ENCODE data around the gene CYSTM1. TPM values are rescaled to one million over a fixed set of nuclear protein-coding genes. Genes with fewer than 3 reads are reported as not detected.
A peak's percentile ranks its signal among the peaks of the same experiment; 100 is the strongest.

CYSTM1 gene
- total and polyA plus RNA-seq, 3 experiments from 2014 or later: 11.1 to 17.3 (median 13.9) TPM

DNA sequence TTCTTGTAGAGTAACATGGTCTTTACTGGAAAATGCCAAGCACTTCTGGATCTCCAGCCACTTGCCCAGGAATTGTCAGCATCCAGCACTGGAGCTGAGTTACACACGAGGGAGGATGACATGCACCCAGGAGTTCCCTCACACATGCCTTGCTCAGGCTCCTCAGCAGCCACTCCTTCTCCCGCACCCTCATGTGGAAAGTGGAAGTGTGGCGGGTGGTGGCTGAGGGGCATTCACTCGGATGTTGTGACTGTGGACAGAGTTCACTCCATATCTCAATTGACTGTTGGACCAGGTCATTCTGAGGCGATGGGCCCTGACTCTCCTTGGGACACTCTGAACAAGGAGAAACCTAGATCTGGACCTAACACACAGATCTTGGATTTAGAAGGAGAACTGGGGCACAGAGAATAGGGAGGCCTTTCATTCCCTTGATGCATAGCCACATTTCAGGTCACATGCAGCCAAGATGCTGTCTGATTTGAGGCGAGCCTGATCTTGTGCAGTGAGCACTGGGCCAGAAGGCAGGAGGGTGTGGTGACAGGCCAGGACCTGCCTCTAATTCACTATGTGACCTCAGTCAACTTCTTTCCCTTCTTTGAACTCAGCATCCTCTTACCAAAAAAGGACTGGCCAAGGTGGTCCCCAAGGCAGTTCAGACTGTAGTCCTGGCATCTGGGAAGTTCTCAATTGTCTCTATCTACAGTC is 62.1 kb downstream of the CYSTM1 start:
- ChIA-PET CTCF (interaction anchor here (1.2 to 2.1 kb wide), 3 partner anchors 8 to 115 kb away, joined by 3 to 7 read pairs (median 6); no protein-coding TSS in a partner anchor), POLR2A (no interaction called here)
- Histone ChIP-seq H3K4me1 (ENCODE audit: insufficient read depth, low read length) (no peaks in the 10 kb centered on the region), H3K27me3 (ENCODE audit: insufficient read depth, low read length, poor library complexity, severe bottlenecking) (no peaks in the 10 kb centered on the region), H3K27ac (ENCODE audit: low read depth, low read length) (no peak overlapping the region), H3K4me3 (ENCODE audit: low read length) (no peak overlapping the region), H3K9me3 (ENCODE audit: low read length) (no peaks in the 10 kb centered on the region), H3K36me3 (ENCODE audit: insufficient read depth, low read length) (no peaks in the 10 kb centered on the region)
- Mint-ChIP-seq H3K4me3 (no peak overlapping the region), H3K27me3 (no peaks in the 10 kb centered on the region), H3K9me3 (no peaks in the 10 kb centered on the region), H3K36me3 (peaks cover 0 to 2% (median 0%) of the 10 kb centered on the region in 3 donors), H3K4me1 (no peaks in the 10 kb centered on the region), H3K27ac (peak overlapping the region in 1 of 8 donors; percentile 94)
- DNase-seq: no peak

DNA sequence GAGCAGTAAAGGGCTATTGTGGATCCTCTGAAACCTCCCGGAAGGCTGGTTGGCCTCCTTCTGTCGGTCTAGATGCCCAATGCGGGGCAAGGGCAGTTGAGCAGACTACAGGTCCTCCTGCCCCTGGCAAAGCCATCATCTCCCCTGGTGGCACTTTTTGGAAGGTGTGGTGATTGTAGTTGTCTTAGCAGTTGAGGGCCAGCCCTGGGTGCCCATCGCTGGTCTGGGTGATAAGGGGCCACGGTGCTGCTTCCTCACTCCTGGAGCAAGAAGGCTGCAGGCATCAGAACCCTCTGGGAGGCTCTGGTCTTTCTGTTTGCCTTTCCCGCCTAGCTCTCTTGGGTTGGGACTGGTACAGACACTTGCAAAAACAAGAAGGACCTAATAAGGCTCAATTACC is 63.8 kb downstream of the CYSTM1 start:
- no peaks in the 10 kb centered on the region for H3K4me1 Mint-ChIP-seq
- Histone ChIP-seq H3K36me3 (ENCODE audit: insufficient read depth, low read length) (no peaks in the 10 kb centered on the region), H3K9me3 (ENCODE audit: low read length) (no peaks in the 10 kb centered on the region), H3K4me3 (ENCODE audit: low read length) (no peak overlapping the region), H3K4me1 (ENCODE audit: insufficient read depth, low read length) (no peaks in the 10 kb centered on the region), H3K27ac (ENCODE audit: low read depth, low read length) (no peak overlapping the region), H3K27me3 (ENCODE audit: insufficient read depth, low read length, poor library complexity, severe bottlenecking) (no peaks in the 10 kb centered on the region)
- ChIA-PET CTCF (interaction anchor here (1.1 to 1.5 kb wide), 2 partner anchors 8 to 120 kb away, joined by 3 to 5 read pairs; no protein-coding TSS in a partner anchor), POLR2A (no interaction called here)
- no peak for DNase-seq
- no peaks in the 10 kb centered on the region for H3K9me3 Mint-ChIP-seq
- peaks cover 0 to 3% (median 1%) of the 10 kb centered on the region in 3 donors for H3K36me3 Mint-ChIP-seq
- no peaks in the 10 kb centered on the region for H3K27me3 Mint-ChIP-seq
- peak overlapping the region in 2 of 8 donors; percentile 8 to 33 for H3K27ac Mint-ChIP-seq
- H3K4me3 Mint-ChIP-seq: no peak overlapping the region

DNA sequence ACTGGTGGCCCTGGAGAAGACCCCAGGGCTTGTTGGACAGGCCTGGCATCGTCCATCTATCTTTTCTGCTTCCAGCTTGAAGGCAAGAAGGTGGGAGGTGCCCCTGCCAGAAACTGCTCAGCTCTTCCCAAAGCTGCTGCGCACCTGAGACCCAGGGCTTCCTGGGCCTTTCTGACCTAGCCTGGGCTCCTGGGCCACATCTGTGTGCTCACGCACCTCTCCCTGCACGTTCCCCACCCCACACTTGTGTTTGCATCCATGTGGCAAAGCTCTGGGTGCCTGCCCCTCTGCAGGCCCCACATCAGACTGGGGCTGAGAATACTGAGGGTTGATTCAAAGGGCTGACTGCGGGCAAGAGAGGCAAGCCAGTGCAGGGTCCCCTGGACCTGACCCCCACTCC is 64.5 kb downstream of the CYSTM1 start:
- no peak for DNase-seq
- Mint-ChIP-seq H3K27me3 (no peaks in the 10 kb centered on the region), H3K27ac (no peak overlapping the region), H3K4me3 (no peak overlapping the region), H3K9me3 (no peaks in the 10 kb centered on the region), H3K4me1 (peaks cover 0 to 1% (median 0%) of the 10 kb centered on the region in 3 donors), H3K36me3 (peaks cover 0 to 6% (median 1%) of the 10 kb centered on the region in 3 donors)
- ChIA-PET POLR2A (no interaction called here), CTCF (interaction anchor here (0.8 to 1.5 kb wide), 10 partner anchors 9 to 121 kb away, joined by 3 to 9 read pairs (median 4); partner anchors contain the start of gene SLC4A9)
- Histone ChIP-seq H3K9me3 (ENCODE audit: low read length) (no peaks in the 10 kb centered on the region), H3K27me3 (ENCODE audit: insufficient read depth, low read length, poor library complexity, severe bottlenecking) (no peaks in the 10 kb centered on the region), H3K36me3 (ENCODE audit: insufficient read depth, low read length) (no peaks in the 10 kb centered on the region), H3K4me3 (ENCODE audit: low read length) (no peak overlapping the region), H3K27ac (ENCODE audit: low read depth, low read length) (no peak overlapping the region), H3K4me1 (ENCODE audit: insufficient read depth, low read length) (peaks cover under 1% of the 10 kb centered on the region)

DNA sequence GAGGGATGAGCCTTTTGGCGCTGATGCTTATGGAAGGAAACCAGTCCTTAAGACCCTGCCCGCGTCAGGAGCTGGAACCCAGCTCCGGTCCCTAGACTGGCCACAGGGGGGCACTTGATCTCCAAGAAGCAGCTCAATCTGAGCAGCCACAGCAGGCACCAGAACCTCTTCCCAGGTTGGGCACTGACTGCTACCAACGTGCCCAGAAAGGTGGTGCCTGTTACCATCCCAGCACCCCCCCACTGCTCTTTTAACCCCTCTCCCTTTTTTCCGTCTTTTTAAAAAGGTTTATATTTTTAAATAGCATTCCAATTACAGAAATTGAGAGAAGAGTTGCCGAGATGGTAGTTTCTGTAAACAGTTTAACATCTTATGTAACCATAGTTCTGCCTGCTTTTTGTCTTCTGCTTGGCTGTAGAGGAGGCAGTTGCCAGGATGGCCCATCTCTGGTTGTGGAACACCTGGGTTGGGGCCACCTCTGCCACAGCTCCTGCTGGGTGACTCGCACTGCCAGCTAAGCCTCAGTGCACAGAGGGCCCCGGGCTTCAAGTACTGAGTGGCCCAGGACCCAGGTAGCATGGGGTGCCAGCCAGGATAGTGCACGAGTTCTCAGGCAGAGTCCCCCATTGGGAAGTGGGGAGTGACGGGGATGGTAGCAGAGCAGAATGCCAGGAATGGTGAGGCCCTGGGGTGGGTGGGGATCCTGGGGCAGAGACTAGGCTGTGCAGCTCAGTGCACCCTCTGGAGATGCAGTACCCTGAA is 65.1 kb downstream of the CYSTM1 start:
- Histone ChIP-seq H3K4me3 (ENCODE audit: low read length) (no peak overlapping the region), H3K4me1 (ENCODE audit: insufficient read depth, low read length) (peaks cover 7% of the 10 kb centered on the region), H3K27me3 (ENCODE audit: insufficient read depth, low read length, poor library complexity, severe bottlenecking) (no peaks in the 10 kb centered on the region), H3K9me3 (ENCODE audit: low read length) (no peaks in the 10 kb centered on the region), H3K27ac (ENCODE audit: low read depth, low read length) (no peak overlapping the region), H3K36me3 (ENCODE audit: insufficient read depth, low read length) (peaks cover 4% of the 10 kb centered on the region)
- Mint-ChIP-seq H3K4me1 (peaks cover under 1 to 8% (median 4%) of the 10 kb centered on the region in 3 donors), H3K27me3 (no peaks in the 10 kb centered on the region), H3K9me3 (no peaks in the 10 kb centered on the region), H3K27ac (no peak overlapping the region), H3K36me3 (peaks cover 0 to 13% (median 2%) of the 10 kb centered on the region in 3 donors), H3K4me3 (no peak overlapping the region)
- ChIA-PET CTCF (interaction anchor here (0.7 to 1.5 kb wide), 13 partner anchors 9 to 134 kb away, joined by 3 to 9 read pairs (median 4); partner anchors contain the start of gene SLC4A9), POLR2A (interaction anchor here (0.5 kb wide), 1 partner anchor 18 kb away, joined by 7 read pairs; no protein-coding TSS in a partner anchor)
- DNase-seq: peak; percentile 8 to 55 (median 13)

DNA sequence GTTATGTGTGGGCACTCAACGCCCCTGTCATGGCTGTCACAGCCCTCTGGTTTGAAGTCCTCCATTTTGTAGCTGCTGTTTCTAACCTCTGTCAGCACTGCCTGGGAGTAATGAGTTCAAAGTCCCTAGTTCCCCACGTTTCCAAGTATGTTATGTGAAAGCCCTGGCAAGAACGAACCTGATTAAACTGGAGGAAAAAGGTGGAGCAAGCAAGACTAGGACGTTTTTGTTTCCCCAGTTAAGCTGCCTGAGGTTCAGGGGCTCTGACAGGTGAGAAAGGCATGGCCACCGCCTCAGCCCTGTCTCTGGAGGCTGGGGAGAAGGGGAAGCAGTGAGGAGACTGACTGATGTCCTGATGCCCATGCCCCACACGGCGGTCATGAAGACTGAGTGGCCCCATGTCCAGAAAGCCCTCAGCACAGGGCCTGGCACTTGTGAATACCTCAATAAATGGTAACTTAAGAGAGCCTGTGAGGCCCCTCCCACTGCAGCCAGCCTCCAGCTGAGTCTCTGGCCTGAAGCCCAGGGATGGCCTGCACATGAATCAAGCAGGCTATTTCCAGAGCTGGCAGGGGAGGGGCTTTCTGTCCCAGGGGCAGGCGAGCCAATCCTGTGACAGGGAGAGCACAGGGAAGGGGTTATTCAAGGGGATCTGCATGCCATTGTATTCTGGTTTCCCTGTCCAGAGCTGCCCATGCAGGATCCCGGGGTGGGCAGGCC is 66.2 kb downstream of the CYSTM1 start:
- H3K4me3 ChIP-seq (ENCODE audit: low read length): no peak overlapping the region
- H3K9me3 Mint-ChIP-seq: no peaks in the 10 kb centered on the region
- H3K27ac Mint-ChIP-seq: peak overlapping the region in 1 of 8 donors; percentile 55
- peaks cover 0 to 23% (median 5%) of the 10 kb centered on the region in 3 donors for H3K36me3 Mint-ChIP-seq
- POLR2A ChIA-PET: no interaction called here
- no peak overlapping the region for H3K4me3 Mint-ChIP-seq
- no peaks in the 10 kb centered on the region for H3K9me3 ChIP-seq (ENCODE audit: low read length)
- no peaks in the 10 kb centered on the region for H3K27me3 Mint-ChIP-seq
- no peaks in the 10 kb centered on the region for H3K27me3 ChIP-seq (ENCODE audit: insufficient read depth, low read length, poor library complexity, severe bottlenecking)
- DNase-seq: no peak
- peaks cover 10% of the 10 kb centered on the region for H3K4me1 ChIP-seq (ENCODE audit: insufficient read depth, low read length)
- H3K27ac ChIP-seq (ENCODE audit: low read depth, low read length): no peak overlapping the region
- CTCF ChIA-PET: interaction anchor here (1.3 to 7.4 kb wide), 4 partner anchors 95 to 133 kb away, joined by 3 to 69 read pairs (median 5); partner anchors contain the start of gene SLC4A9
- peaks cover 4 to 8% (median 4%) of the 10 kb centered on the region in 3 donors for H3K4me1 Mint-ChIP-seq
- peaks cover 4% of the 10 kb centered on the region for H3K36me3 ChIP-seq (ENCODE audit: insufficient read depth, low read length)

DNA sequence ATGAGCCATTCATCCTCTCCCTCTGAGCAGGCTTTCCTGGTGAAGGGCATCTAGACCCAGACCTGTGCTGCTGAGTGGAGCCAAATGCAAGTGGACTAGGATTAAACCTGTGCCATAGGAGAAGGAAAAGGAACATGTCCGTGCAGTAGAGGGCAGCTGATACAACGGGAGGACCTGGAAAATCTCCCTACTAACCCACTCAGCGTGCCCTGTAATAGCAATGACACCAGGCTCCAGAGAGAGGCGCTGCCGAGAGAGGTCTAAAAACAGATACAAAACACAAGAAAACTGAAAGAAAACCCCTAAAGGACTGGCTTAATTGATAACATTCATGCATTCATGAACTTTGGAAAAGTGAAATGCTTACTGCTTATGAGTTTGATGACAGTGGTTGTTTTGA is 67.1 kb downstream of the CYSTM1 start:
- Histone ChIP-seq H3K4me3 (ENCODE audit: low read length) (no peak overlapping the region), H3K4me1 (ENCODE audit: insufficient read depth, low read length) (peaks cover 10% of the 10 kb centered on the region), H3K27me3 (ENCODE audit: insufficient read depth, low read length, poor library complexity, severe bottlenecking) (no peaks in the 10 kb centered on the region), H3K9me3 (ENCODE audit: low read length) (no peaks in the 10 kb centered on the region), H3K36me3 (ENCODE audit: insufficient read depth, low read length) (peaks cover 4% of the 10 kb centered on the region), H3K27ac (ENCODE audit: low read depth, low read length) (no peak overlapping the region)
- Mint-ChIP-seq H3K36me3 (peaks cover 0 to 28% (median 5%) of the 10 kb centered on the region in 3 donors), H3K9me3 (no peaks in the 10 kb centered on the region), H3K4me3 (no peak overlapping the region), H3K4me1 (peaks cover 4 to 8% (median 4%) of the 10 kb centered on the region in 3 donors), H3K27ac (peak overlapping the region in 2 of 8 donors; percentile 17 to 38), H3K27me3 (no peaks in the 10 kb centered on the region)
- CTCF ChIA-PET: interaction anchor here (1.6 to 7.4 kb wide), 2 partner anchors 105 to 109 kb away, joined by 3 to 69 read pairs; partner anchors contain the start of gene HBEGF
- POLR2A ChIA-PET: no interaction called here
- no peak for DNase-seq

DNA sequence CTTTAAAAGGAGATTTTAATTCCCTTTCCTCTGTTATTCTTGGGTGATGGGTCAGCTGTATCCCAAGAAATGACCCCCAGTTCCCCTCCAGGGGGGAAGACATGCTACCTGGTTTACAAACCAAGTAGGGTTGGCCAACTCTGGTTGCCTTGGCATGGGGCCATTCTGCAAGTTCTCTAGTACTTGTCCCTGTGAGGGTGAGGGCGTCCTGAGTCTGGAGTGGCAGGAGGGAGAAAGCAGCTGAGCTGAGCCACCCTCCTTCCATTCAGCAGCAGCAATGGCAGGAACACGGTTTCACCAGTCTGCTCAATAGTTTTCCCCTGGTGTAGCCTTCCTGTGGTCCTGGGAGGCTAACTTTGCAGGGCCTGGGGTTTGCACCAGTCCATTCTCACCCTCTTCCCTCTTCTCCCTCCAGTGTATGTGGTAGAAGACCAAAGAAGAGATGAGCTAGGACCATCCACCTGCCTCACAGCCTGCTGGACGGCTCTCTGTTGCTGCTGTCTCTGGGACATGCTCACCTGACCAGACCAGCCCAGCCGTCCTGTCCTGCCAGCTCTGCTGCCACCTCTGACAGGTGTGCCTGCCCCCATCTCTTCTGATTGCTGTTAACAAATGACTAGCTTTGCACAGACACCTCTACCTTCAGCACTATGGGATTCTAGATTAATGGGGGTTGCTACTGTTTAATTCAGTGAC is 68.0 kb downstream of the CYSTM1 start:
- Histone ChIP-seq H3K4me1 (ENCODE audit: insufficient read depth, low read length) (peaks cover 10% of the 10 kb centered on the region), H3K9me3 (ENCODE audit: low read length) (no peaks in the 10 kb centered on the region), H3K36me3 (ENCODE audit: insufficient read depth, low read length) (peaks cover 4% of the 10 kb centered on the region), H3K27me3 (ENCODE audit: insufficient read depth, low read length, poor library complexity, severe bottlenecking) (no peaks in the 10 kb centered on the region), H3K27ac (ENCODE audit: low read depth, low read length) (no peak overlapping the region), H3K4me3 (ENCODE audit: low read length) (no peak overlapping the region)
- CTCF ChIA-PET: interaction anchor here (0.8 to 7.4 kb wide), 5 partner anchors 95 to 120 kb away, joined by 3 to 69 read pairs (median 3); partner anchors contain the start of gene HBEGF
- peaks cover 0 to 31% (median 5%) of the 10 kb centered on the region in 3 donors for H3K36me3 Mint-ChIP-seq
- no peak overlapping the region for H3K4me3 Mint-ChIP-seq
- H3K4me1 Mint-ChIP-seq: peaks cover 4 to 8% (median 4%) of the 10 kb centered on the region in 3 donors
- POLR2A ChIA-PET: no interaction called here
- no peaks in the 10 kb centered on the region for H3K27me3 Mint-ChIP-seq
- H3K9me3 Mint-ChIP-seq: no peaks in the 10 kb centered on the region
- peak overlapping the region in 1 of 8 donors; percentile 75 for H3K27ac Mint-ChIP-seq
- no peak for DNase-seq

Data from CD8-positive, alpha-beta memory T cell (primary cell).